ENCODE results near the gene NUDT22.

NUDT22 gene

DNA sequence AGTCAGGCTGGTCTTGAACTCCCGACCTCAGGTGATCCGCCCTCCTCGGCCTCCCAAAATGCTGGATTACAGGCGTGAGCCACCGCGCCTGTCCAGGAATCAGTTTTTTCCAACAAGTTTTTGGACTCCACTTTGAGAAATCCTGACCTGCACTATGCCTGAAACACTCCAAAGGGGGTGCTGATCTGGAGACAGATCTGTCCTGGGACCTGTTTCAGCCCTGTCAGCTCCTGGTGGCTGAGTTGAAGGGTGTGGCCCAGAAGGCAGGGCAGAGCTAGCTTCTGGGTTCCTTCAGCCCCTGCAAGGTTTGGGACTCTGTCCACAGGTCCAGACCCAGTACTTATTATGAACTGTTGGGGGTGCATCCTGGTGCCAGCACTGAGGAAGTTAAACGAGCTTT lies 5.5 kb downstream of the NUDT22 start:
- peaks cover 32% of the 10 kb centered on the region for H3K27me3 ChIP-seq (ENCODE audit: insufficient read depth, low read length)
- peaks cover 11% of the 10 kb centered on the region for H3K4me1 ChIP-seq (ENCODE audit: insufficient read depth, low read length)
- H3K9me3 ChIP-seq (ENCODE audit: insufficient read depth, low read depth, low read length), result no peaks in the 10 kb centered on the region
- H3K9ac ChIP-seq (ENCODE audit: low read depth, low read length), result no peak overlapping the region
- H3K4me3 ChIP-seq (ENCODE audit: low read length), result no peak overlapping the region
- H3K36me3 ChIP-seq (ENCODE audit: insufficient read depth, low read depth, low read length), result no peaks in the 10 kb centered on the region
- H3K27ac ChIP-seq (ENCODE audit: low read length), result no peak overlapping the region

DNA sequence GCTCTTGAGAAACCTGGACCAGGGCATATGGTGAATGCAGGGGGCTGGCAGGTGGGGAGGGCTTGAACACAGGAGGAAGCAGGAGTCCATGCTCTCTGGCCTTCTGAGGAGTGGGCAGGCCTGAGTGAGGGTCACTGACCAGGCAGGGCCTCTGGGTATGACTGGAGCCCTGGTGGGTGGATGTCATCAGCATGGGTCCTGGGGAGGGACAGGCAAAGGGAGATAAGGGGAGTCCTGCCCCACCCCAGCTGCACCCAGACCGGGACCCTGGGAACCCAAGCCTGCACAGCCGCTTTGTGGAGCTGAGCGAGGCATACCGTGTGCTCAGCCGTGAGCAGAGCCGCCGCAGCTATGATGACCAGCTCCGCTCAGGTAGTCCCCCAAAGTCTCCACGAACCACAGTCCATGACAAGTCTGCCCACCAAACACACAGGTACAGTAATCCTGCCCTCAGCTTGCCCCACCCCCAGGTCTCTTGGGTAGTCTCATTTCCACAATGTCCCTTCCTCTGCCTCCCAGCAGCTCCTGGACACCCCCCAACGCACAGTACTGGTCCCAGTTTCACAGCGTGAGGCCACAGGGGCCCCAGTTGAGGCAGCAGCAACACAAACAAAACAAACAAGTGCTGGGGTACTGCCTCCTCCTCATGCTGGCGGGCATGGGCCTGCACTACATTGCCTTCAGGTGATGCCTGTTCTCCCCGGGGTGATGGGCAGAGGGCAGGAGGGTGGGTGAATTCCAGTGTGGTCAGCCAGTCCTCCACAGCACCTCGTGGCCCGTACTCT lies 6.3 kb downstream of the NUDT22 start:
- no peak overlapping the region for H3K4me3 ChIP-seq (ENCODE audit: low read length)
- no peak overlapping the region for H3K9ac ChIP-seq (ENCODE audit: low read depth, low read length)
- no peak overlapping the region for H3K27ac ChIP-seq (ENCODE audit: low read length)
- H3K9me3 ChIP-seq (ENCODE audit: insufficient read depth, low read depth, low read length), result no peaks in the 10 kb centered on the region
- H3K36me3 ChIP-seq (ENCODE audit: insufficient read depth, low read depth, low read length), result no peaks in the 10 kb centered on the region
- peaks cover 32% of the 10 kb centered on the region for H3K27me3 ChIP-seq (ENCODE audit: insufficient read depth, low read length)
- H3K4me1 ChIP-seq (ENCODE audit: insufficient read depth, low read length), result peaks cover 3% of the 10 kb centered on the region

DNA sequence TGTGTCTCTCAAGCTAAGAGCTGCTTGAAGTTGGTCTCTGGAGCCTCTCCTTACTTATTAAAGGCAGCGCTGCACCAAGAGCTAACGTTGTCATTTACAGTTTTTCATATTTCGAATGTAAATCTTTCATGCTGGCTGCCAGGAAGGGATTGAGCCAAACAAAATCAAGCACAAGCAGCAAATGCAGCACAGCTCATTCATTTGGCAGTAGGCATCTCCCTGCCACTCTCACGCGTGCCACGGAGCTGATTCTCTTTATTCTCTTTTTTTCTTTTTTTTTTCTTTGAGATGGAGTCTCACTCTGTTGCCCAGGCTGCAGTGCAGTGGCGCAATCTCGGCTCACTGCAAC lies 6.9 kb downstream of the NUDT22 start:
- H3K9ac ChIP-seq (ENCODE audit: low read depth, low read length), result no peak overlapping the region
- H3K9me3 ChIP-seq (ENCODE audit: insufficient read depth, low read depth, low read length), result no peaks in the 10 kb centered on the region
- peaks cover 4% of the 10 kb centered on the region; the same call in 1 of the 2 replicates for H3K36me3 ChIP-seq (ENCODE audit: insufficient read depth, low read depth, low read length)
- H3K4me1 ChIP-seq (ENCODE audit: insufficient read depth, low read length), result peaks cover 3% of the 10 kb centered on the region
- no peak overlapping the region for H3K4me3 ChIP-seq (ENCODE audit: low read length)
- H3K27ac ChIP-seq (ENCODE audit: low read length), result no peak overlapping the region
- peaks cover 32% of the 10 kb centered on the region for H3K27me3 ChIP-seq (ENCODE audit: insufficient read depth, low read length)

DNA sequence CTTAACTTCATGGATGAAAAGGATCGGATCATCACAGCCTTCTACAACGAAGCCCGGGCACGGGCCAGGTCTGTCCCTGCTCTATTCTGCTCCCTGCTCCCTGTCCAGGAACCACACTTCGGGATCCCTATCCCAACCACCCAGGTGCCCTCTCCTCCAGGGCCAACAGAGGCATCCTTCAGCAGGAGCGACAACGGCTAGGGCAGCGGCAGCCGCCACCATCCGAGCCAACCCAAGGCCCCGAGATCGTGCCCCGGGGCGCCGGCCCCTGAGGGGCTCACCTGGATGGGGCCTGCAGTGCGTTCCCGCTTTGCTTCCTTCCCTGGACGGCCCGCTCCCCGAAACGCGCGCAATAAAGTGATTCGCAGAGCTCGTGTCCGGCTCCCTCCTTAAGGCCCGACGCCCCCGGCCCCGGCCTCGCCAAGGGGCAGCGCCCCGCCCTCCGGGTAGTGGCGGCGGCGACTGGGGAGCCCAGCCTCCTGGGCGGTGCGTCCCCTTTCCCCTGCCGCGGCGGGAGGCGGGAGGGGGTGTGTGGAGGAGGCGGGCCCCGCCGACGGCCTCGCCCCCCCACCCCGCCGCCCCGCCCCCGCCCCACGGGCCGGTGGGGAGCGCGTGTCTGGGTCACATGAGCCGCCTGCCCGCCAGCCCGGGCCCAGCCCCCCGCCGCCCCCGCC lies 8.0 kb downstream of the NUDT22 start, which contains the start of gene VEGFB:
Gene VEGFB, plus strand, starts transcription at position 672 of the 674 bp plus-strand sequence. CDS start 250 bp downstream, outside the sequence.
- peak within 1 kb of the TSS; percentile 53; the same call in 1 of the 2 replicates for H3K9ac ChIP-seq (ENCODE audit: low read depth, low read length)
- H3K27me3 ChIP-seq (ENCODE audit: insufficient read depth, low read length), result peaks cover 32% of the 10 kb centered on the region
- H3K9me3 ChIP-seq (ENCODE audit: insufficient read depth, low read depth, low read length), result no peaks in the 10 kb centered on the region
- H3K4me3 ChIP-seq (ENCODE audit: low read length), result peak within 1 kb of the TSS; percentile 72
- H3K27ac ChIP-seq (ENCODE audit: low read length), result no peak within 1 kb of the TSS
- peaks cover 13% of the 10 kb centered on the region for H3K36me3 ChIP-seq (ENCODE audit: insufficient read depth, low read depth, low read length)
- H3K4me1 ChIP-seq (ENCODE audit: insufficient read depth, low read length), result peaks cover 3% of the 10 kb centered on the region

DNA sequence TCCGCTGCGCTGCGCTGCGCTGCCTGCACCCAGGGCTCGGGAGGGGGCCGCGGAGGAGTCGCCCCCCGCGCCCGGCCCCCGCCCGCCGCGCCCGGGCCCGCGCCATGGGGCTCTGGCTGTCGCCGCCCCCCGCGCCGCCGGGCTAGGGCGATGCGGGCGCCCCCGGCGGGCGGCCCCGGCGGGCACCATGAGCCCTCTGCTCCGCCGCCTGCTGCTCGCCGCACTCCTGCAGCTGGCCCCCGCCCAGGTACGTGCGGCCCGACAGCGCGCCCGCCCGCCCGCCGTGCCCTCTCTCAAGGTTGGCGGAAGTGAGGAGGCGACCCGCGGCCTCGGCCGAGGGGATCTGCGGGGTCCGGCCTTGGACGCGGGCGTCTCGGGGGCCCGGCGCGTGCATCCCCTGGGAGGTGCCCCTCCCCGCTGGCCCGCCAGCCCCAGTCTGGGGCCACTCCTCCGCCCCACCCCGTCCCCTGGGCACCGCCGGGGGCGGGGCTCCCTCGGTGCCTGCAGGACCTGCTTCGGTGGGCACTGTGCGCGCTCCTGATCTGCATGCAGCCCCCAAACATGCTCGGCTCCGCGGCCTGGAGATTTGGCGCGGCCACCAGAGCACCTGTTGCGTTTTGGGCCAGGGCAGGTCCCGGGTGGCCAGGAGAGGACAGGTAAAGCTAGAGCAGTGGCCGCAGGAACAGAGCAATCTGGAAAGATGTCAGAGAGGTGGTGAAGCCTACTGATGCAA lies 8.7 kb downstream of the NUDT22 start:
- peaks cover 32% of the 10 kb centered on the region for H3K27me3 ChIP-seq (ENCODE audit: insufficient read depth, low read length)
- H3K36me3 ChIP-seq (ENCODE audit: insufficient read depth, low read depth, low read length), result peaks cover 13% of the 10 kb centered on the region
- H3K4me3 ChIP-seq (ENCODE audit: low read length), result peak overlapping the region; percentile 71
- peak overlapping the region; percentile 48; the same call in 1 of the 2 replicates for H3K9ac ChIP-seq (ENCODE audit: low read depth, low read length)
- no peak overlapping the region for H3K27ac ChIP-seq (ENCODE audit: low read length)
- peaks cover 1% of the 10 kb centered on the region; the same call in 1 of the 2 replicates for H3K4me1 ChIP-seq (ENCODE audit: insufficient read depth, low read length)
- no peaks in the 10 kb centered on the region for H3K9me3 ChIP-seq (ENCODE audit: insufficient read depth, low read depth, low read length)

DNA sequence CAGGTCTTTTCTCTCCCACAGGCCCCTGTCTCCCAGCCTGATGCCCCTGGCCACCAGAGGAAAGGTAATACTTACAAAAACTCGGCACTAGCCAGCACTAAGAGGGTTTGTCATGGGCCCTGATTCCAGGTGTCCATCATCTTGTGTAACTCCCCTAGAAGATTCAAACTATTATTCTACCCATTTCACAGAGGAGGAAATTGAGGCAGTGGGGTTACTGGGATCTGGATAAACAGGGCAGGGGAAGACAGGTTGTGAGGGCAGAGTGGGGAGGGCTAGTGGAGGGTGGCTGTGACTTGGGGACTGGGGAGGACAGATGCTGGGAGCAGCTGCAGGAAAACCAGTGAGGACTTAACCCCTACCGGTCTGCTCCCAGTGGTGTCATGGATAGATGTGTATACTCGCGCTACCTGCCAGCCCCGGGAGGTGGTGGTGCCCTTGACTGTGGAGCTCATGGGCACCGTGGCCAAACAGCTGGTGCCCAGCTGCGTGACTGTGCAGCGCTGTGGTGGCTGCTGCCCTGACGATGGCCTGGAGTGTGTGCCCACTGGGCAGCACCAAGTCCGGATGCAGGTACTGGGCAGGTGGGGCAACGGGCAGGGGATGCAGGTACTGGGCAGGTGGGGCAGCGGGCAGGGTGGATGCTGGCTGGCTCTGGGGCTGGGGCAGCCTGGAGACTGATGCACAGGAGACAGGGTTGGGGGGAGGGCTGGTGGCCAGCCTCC lies 9.5 kb downstream of the NUDT22 start:
- peak overlapping the region; percentile 71 for H3K4me3 ChIP-seq (ENCODE audit: low read length)
- H3K4me1 ChIP-seq (ENCODE audit: insufficient read depth, low read length), result peaks cover 7% of the 10 kb centered on the region; the same call in 1 of the 2 replicates
- no peak overlapping the region for H3K27ac ChIP-seq (ENCODE audit: low read length)
- H3K27me3 ChIP-seq (ENCODE audit: insufficient read depth, low read length), result peaks cover 32% of the 10 kb centered on the region
- H3K9ac ChIP-seq (ENCODE audit: low read depth, low read length), result peak overlapping the region; percentile 48; the same call in 1 of the 2 replicates
- peaks cover 13% of the 10 kb centered on the region for H3K36me3 ChIP-seq (ENCODE audit: insufficient read depth, low read depth, low read length)
- H3K9me3 ChIP-seq (ENCODE audit: insufficient read depth, low read depth, low read length), result no peaks in the 10 kb centered on the region

DNA sequence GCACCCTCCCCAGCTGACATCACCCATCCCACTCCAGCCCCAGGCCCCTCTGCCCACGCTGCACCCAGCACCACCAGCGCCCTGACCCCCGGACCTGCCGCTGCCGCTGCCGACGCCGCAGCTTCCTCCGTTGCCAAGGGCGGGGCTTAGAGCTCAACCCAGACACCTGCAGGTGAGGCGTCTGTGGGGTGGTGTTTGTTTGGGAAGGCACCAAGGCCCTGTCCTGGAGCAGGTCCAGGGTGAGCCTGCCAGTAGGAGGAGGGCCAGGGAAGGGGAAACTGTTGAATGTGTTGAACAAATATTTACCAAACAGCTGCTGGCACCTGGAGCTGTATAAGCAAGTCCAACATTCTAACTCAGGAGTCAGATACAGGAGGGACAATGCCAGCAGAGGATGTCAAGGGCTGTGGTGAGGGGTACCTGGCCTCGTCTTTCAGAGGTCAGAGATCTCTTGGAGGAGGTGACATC lies 11.4 kb downstream of the NUDT22 start:
- peaks cover 7% of the 10 kb centered on the region; the same call in 1 of the 2 replicates for H3K4me1 ChIP-seq (ENCODE audit: insufficient read depth, low read length)
- H3K27me3 ChIP-seq (ENCODE audit: insufficient read depth, low read length), result peaks cover 20% of the 10 kb centered on the region
- no peak overlapping the region for H3K9ac ChIP-seq (ENCODE audit: low read depth, low read length)
- no peak overlapping the region for H3K27ac ChIP-seq (ENCODE audit: low read length)
- peaks cover 13% of the 10 kb centered on the region for H3K36me3 ChIP-seq (ENCODE audit: insufficient read depth, low read depth, low read length)
- H3K9me3 ChIP-seq (ENCODE audit: insufficient read depth, low read depth, low read length), result no peaks in the 10 kb centered on the region
- H3K4me3 ChIP-seq (ENCODE audit: low read length), result no peak overlapping the region

DNA sequence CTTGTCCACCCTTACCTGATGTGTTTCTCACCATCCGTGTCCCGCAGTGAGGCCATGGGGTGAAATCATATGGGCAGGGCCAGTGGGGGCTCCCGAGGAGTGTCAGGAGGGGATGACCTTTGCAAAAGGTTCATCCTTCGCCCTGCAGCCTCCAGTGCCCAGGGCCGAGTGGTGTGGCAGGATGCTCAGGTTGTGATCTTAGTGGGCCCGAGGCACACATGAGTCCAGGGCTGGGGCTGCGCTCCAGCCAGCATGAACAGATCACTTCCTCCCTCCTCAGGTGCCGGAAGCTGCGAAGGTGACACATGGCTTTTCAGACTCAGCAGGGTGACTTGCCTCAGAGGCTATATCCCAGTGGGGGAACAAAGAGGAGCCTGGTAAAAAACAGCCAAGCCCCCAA lies 12.0 kb downstream of the NUDT22 start:
- H3K4me1 ChIP-seq (ENCODE audit: insufficient read depth, low read length), result peaks cover 7% of the 10 kb centered on the region; the same call in 1 of the 2 replicates
- no peaks in the 10 kb centered on the region for H3K9me3 ChIP-seq (ENCODE audit: insufficient read depth, low read depth, low read length)
- H3K9ac ChIP-seq (ENCODE audit: low read depth, low read length), result no peak overlapping the region
- peaks cover 14% of the 10 kb centered on the region for H3K36me3 ChIP-seq (ENCODE audit: insufficient read depth, low read depth, low read length)
- H3K4me3 ChIP-seq (ENCODE audit: low read length), result no peak overlapping the region
- no peak overlapping the region for H3K27ac ChIP-seq (ENCODE audit: low read length)
- H3K27me3 ChIP-seq (ENCODE audit: insufficient read depth, low read length), result peaks cover 15% of the 10 kb centered on the region

DNA sequence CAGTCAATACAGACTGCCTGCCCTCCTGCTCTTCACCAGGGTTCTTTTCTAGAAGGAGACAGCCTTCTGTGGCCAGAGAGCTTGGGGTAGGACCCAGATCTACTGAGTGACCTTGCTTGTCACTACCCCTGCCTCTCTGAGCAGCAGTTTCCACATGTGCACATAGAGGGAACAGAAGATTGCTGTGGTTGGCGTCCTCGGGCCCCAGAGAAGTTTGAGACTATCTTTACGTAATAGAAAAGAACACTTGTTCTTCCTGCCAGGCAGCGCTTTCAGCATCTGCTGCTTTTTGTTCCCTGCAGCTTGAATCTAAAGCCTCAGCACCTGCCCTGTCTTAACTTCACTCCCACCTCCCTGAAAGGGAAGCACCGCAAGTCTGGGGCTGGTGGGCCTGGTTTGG lies 12.9 kb downstream of the NUDT22 start:
- no peak overlapping the region for H3K27ac ChIP-seq (ENCODE audit: low read length)
- H3K4me3 ChIP-seq (ENCODE audit: low read length), result no peak overlapping the region
- H3K4me1 ChIP-seq (ENCODE audit: insufficient read depth, low read length), result peaks cover 7% of the 10 kb centered on the region; the same call in 1 of the 2 replicates
- peaks cover 6% of the 10 kb centered on the region; the same call in 1 of the 2 replicates for H3K27me3 ChIP-seq (ENCODE audit: insufficient read depth, low read length)
- H3K9ac ChIP-seq (ENCODE audit: low read depth, low read length), result no peak overlapping the region
- peaks cover 23% of the 10 kb centered on the region for H3K36me3 ChIP-seq (ENCODE audit: insufficient read depth, low read depth, low read length)
- H3K9me3 ChIP-seq (ENCODE audit: insufficient read depth, low read depth, low read length), result no peaks in the 10 kb centered on the region

DNA sequence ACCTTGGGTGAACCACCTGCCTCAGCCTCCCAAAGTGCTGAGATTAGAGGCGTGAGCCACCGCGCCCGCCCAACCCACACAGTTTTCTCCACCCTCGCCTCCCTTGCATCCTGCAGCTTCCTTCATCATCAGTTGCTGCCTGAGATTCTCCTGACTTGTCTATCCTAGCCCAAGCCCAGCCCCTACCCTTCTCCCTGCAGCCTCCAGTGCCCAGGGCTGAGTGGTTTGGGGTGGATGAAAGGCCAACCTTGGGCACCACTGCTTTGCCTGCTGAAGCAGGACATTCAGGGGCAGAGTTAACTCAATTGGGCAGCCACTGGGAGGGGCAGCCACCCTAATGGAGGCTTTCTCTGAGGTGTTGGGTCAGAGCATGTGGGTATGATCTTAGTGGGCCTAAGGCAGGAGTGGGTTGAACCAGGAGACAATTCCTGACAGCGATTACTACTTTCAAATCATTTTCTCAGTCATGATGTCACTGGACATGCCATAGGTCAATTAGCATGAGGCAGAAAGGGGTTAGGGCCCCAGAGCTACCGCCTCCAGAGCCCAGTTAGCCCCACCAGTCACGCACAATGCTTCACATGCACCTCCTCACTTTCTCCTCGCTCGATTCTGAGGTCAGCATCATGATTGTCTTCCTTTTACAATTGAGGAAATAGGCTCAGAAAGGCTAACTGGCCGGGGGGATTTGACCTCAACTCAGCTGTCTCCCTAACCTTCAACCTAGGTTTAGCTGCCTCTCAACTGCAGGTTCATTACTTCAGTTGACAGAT lies 13.8 kb downstream of the NUDT22 start:
- peak overlapping the region; percentile 83 for H3K4me3 ChIP-seq (ENCODE audit: low read length)
- peaks cover 30% of the 10 kb centered on the region for H3K36me3 ChIP-seq (ENCODE audit: insufficient read depth, low read depth, low read length)
- H3K27me3 ChIP-seq (ENCODE audit: insufficient read depth, low read length), result peaks cover 5% of the 10 kb centered on the region; the same call in 1 of the 2 replicates
- no peak overlapping the region for H3K27ac ChIP-seq (ENCODE audit: low read length)
- no peaks in the 10 kb centered on the region for H3K9me3 ChIP-seq (ENCODE audit: insufficient read depth, low read depth, low read length)
- peaks cover 7% of the 10 kb centered on the region; the same call in 1 of the 2 replicates for H3K4me1 ChIP-seq (ENCODE audit: insufficient read depth, low read length)
- H3K9ac ChIP-seq (ENCODE audit: low read depth, low read length), result peak overlapping the region; percentile 87; the same call in 1 of the 2 replicates
